Uterus (tissue), 2 donors: ENCODE measurements around the gene NAB2.

Experiments
- POLR2A ChIP-seq, 2 donors: fragments of 450-650 bp; IDR thresholded peaks; one replicate each; pipeline ENCODE4 v1.6.1; 2016; ENCODE audit warnings: antibody characterized with exemption in 2 of 2, mild to moderate bottlenecking in 1 of 2, moderate library complexity in 1 of 2
- TF ChIP-seq, protein P1 (sequence below), 4 experiments: fragments of 200-600 bp in 2 of 4; fragments of 450-650 bp in 2 of 4; sonication (generic) in 2 of 4; IDR thresholded peaks; one replicate each; pipeline ENCODE4 v1.5.1; 2016 to 2019; ENCODE audit warnings: antibody characterized with exemption in 4 of 4, mild to moderate bottlenecking in 2 of 4, moderate library complexity in 1 of 4

DNA sequence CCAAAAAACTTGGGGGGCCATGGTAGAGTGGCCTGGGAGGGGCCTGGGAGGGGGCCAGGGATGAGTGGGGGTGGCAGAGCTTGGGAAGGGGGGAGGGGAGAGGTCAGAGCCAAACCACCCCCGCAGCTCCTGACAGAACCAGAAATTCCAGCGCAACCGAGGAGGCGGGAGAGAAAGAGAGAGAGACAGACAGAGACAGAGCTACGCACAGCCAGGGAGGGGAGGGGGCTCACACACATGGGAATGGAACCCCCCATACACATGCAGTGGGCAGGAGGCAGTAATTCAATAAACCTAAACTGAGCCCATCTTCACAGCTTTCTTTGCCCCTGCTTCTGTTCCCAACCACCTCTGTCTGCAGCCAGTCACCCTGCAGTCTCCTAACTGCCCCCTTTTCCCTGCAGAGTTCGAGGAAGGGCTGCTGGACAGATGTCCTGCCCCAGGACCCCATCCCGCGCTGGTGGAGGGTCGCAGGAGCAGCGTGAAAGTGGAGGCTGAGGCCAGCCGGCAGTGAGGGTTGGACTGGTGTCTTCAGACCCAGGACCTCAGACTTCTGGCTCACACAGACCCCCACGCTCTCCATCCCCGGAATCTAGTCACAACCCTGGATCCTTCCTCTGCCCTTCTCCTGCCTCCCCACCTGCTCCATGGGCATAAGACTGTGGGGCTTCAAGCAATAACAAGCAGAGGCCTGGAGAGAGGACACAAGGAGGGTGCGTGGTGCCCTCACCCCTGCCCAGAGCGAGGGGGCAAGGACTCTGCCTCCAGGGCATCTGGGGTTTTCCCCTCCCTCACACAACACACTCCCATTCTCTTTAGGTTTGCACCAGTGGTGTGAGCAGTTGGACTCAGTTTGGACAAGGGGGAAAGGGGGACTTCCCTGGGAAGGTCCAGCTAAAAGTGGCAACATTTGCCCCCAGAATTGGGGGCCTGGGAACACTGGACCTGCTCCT lies 5.6 kb downstream of the NAB2 start:
- TF ChIP-seq, protein P1, sequence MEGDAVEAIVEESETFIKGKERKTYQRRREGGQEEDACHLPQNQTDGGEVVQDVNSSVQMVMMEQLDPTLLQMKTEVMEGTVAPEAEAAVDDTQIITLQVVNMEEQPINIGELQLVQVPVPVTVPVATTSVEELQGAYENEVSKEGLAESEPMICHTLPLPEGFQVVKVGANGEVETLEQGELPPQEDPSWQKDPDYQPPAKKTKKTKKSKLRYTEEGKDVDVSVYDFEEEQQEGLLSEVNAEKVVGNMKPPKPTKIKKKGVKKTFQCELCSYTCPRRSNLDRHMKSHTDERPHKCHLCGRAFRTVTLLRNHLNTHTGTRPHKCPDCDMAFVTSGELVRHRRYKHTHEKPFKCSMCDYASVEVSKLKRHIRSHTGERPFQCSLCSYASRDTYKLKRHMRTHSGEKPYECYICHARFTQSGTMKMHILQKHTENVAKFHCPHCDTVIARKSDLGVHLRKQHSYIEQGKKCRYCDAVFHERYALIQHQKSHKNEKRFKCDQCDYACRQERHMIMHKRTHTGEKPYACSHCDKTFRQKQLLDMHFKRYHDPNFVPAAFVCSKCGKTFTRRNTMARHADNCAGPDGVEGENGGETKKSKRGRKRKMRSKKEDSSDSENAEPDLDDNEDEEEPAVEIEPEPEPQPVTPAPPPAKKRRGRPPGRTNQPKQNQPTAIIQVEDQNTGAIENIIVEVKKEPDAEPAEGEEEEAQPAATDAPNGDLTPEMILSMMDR (IDR thresholded peaks at IDR 0.05) = no peak
- TF ChIP-seq POLR2A (IDR thresholded peaks at IDR 0.05) = no peak
